Fibroblast of villous mesenchyme (primary cell): Measurements from ENCODE around the gene PTPRN2. TPM values are rescaled to one million over a fixed set of nuclear protein-coding genes. Genes with fewer than 3 reads are reported as not detected.
"Not testable (repeated sequence)": the region's sequence is repeated elsewhere in the genome, so short reads cannot be mapped to it uniquely, and the experiment has no call there.

Source experiments
- DNase-seq: peaks from one replicate; pipeline ENCODE4 v3.0.0-alpha.2; 2010; ENCODE audit warnings: low read depth
- H3K4me3 ChIP-seq: 2 replicates; pipeline ENCODE4 v1.5.1; 2011; ENCODE audit warnings: low read depth, mild to moderate bottlenecking, low read length
- CTCF ChIP-seq: IDR thresholded peaks from 2 replicates; pipeline ENCODE4 v1.5.1; 2012; ENCODE audit warnings: low read depth, mild to moderate bottlenecking, low read length; ENCODE audit not compliant: insufficient read depth
- total RNA-seq: library from RNA; depleted of rRNA; stranded (reverse); fragments of >200 nt; gene quantifications from 2 replicates; pipeline ENCODE4 v1.2.3, GENCODE V29; 2012

The PTPRN2 gene
- total RNA-seq, 1 donor: not detected

- TF ChIP-seq CTCF: no peak
- H3K4me3 ChIP-seq: no peak overlapping the region
- no peak for DNase-seq
These were observed 311.0 kb downstream of the PTPRN2 start for GRCh38 chr7:158276414-158277218.

- no peak for DNase-seq
- H3K4me3 ChIP-seq: no peak overlapping the region
- TF ChIP-seq CTCF: no peak
These were observed 311.8 kb downstream of the PTPRN2 start for GRCh38 chr7:158275711-158276413.

GRCh38 chr7:158274996-158275395 lies 312.6 kb downstream of the PTPRN2 start:
- no peak for DNase-seq
- H3K4me3 ChIP-seq: no peak overlapping the region
- no peak for TF ChIP-seq CTCF

GRCh38 chr7:158274404-158274811 lies 313.2 kb downstream of the PTPRN2 start:
- no peak overlapping the region for H3K4me3 ChIP-seq
- DNase-seq: no peak
- TF ChIP-seq CTCF: no peak

- H3K4me3 ChIP-seq, DNase-seq: not testable (repeated sequence)
These were observed 313.8 kb downstream of the PTPRN2 start for GRCh38 chr7:158273756-158274342.

GRCh38 chr7:158273138-158273651 lies 314.4 kb downstream of the PTPRN2 start:
- TF ChIP-seq CTCF: no peak

More at GRCh38 chr7:158273138-158273651, 314.4 kb downstream of the PTPRN2 start:
- no peak for DNase-seq
- no peak overlapping the region for H3K4me3 ChIP-seq
